Muscle of back (tissue), 11 donors: ENCODE measurements around the gene MPC2. TPM values are rescaled to one million over a fixed set of nuclear protein-coding genes. Genes with fewer than 3 reads are reported as not detected.
"Not testable (repeated sequence)": the region's sequence is repeated elsewhere in the genome, so short reads cannot be mapped to it uniquely, and the experiment has no call there.

ENCODE experiments used
- DNase-seq, 3 donors: peaks; one replicate each; pipeline versions ENCODE4 v3.0.0 to v3.0.0-alpha.2; 2013
- polyA plus RNA-seq, 10 donors: library from polyadenylated mRNA; unstranded; fragments of 120-200 nt; gene quantifications; one replicate each; pipeline ENCODE4 v1.2.1, GENCODE V29; 2013; ENCODE audit not compliant: insufficient read length in 10 of 10

Gene MPC2
- polyA plus RNA-seq, 10 donors, result 60.5 to 81.4 (median 69.8) TPM

GRCh38 chr1:167866739-167867414 lies 70.0 kb downstream of the MPC2 start:
- DNase-seq, result not testable (repeated sequence)

Other genes with a start within 250 kb of the MPC2 start
- gene MPZL1, start 215.1 kb downstream of the MPC2 start, polyA plus RNA-seq, result 100 to 1,000 TPM in 2 of 10 donors, 10 to 100 TPM in 8; 78.1 to 110 (median 86.4) TPM
- gene ADCY10, start 22.9 kb downstream of the MPC2 start, polyA plus RNA-seq, result under 1 TPM in 8 of 10 donors, not detected in 2; 0.04 to 0.37 (median 0.13) TPM
- 100 to 1,000 TPM in 8 of 10 donors, 10 to 100 TPM in 2; 93.3 to 151 (median 111) TPM for gene DCAF6, start 389 bp downstream of the MPC2 start, polyA plus RNA-seq
- 10 to 100 TPM; 10.4 to 18.2 (median 11.9) TPM for gene GPR161, start 199.9 kb upstream of the MPC2 start, polyA plus RNA-seq
- gene TIPRL, start 241.9 kb upstream of the MPC2 start, polyA plus RNA-seq, result 10 to 100 TPM; 31.9 to 42.7 (median 35.9) TPM